ENCODE results near the gene GET3. TPM values are rescaled to one million over a fixed set of nuclear protein-coding genes. Genes with fewer than 3 reads are reported as not detected.
A peak's percentile ranks its signal among the peaks of the same experiment; 100 is the strongest.

The GET3 gene
- total and polyA plus RNA-seq, 12 donors = 37.0 to 121 (median 60.1) TPM

DNA sequence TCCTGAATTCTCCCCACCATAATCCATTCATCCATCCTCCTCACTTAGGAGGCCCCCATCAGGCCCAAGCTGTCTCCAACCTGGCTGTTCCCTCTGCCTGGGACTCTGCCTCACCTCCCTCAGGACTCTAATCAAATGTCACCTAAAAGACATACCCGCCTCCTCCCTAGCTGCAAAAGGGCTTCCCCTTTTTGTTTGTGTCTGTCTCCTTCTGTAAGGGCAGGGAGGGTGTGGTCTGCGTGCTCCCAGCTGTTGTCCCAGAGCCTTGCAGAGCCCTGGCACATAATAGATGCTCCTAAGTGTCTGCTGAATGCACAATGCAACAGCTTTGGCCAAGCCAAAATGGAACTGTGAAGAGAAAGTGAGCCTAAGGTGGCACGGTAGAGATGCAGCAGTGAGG lies 7.2 kb upstream of the GET3 start:
- DNase-seq (no peak), ATAC-seq (no peak)
- no peak overlapping the region for H3K27ac ChIP-seq
- TF ChIP-seq CTCF (IDR thresholded peaks at IDR 0.05) = no peak
- peaks cover 0 to 52% (median 16%) of the 10 kb centered on the region in 9 donors for H3K36me3 ChIP-seq
- peaks cover 13 to 39% (median 23%) of the 10 kb centered on the region in 9 donors for H3K4me1 ChIP-seq
- 82 to 89% methylated on average over 3 of the region's 3 CpGs for WGBS, 2 donors
- intact Hi-C loops (cut with DNase I) = no loop called here
- H3K9me3 ChIP-seq = no peaks in the 10 kb centered on the region
- no peak overlapping the region for H3K4me3 ChIP-seq
- H3K27me3 ChIP-seq = no peaks in the 10 kb centered on the region

- Histone ChIP-seq H3K27me3 (no peaks in the 10 kb centered on the region), H3K36me3 (peaks cover 0 to 52% (median 16%) of the 10 kb centered on the region in 9 donors), H3K9me3 (no peaks in the 10 kb centered on the region), H3K4me1 (peaks cover 13 to 46% (median 25%) of the 10 kb centered on the region in 9 donors), H3K4me3 (no peak overlapping the region), H3K27ac (no peak overlapping the region)
- DNase-seq = no peak
- 92 to 94% methylated on average over 24 of the region's 24 CpGs for WGBS, 2 donors
- intact Hi-C loops (cut with DNase I) = no loop called here
- TF ChIP-seq CTCF (IDR thresholded peaks at IDR 0.05) = no peak
- no peak for ATAC-seq
Observed at GRCh38 chr19:12731337-12731736, 6.0 kb upstream of the GET3 start.

DNA sequence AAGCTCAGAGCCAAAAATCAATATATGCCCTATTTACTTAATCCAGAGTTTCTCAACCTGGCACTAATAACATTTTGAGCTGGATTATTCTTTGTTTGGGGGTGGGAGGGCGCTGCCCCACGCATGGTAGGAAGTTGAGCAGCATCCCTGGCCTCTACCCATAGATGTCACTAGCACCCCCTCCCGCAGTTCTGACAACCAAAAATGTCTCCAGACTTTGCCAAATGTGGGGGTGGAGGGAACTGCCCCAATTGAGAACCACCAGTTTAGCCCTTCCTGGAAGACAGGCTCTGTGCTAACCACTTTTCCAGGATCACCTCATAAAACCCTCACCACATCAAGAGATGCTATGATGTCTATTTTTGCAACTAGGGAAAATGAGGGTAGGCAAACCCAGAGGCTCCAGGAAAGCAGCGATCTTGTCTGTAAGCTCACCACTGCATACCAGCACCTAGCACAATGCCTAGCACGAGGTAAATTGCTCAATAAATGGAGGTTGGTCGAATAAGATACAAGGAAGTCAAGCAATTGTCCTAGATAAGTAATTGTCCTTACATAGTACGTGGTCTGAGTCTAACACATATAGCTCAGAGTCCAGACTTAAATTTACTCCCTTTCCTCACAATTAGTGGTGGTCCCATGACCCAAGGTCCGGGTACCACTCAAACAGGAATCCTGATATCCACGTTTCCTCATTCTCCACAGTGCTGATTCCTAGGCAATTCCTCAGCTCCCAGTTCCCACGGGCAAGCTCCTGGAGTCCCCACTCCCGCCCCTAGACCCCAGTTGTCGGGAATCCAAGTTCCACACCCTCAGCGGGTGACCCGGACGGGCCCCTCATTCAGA lies 3.7 kb upstream of the GET3 start:
- Histone ChIP-seq H3K27ac (peak overlapping the region; percentile 90 to 100 (median 97)), H3K27me3 (no peaks in the 10 kb centered on the region), H3K4me3 (peak overlapping the region; percentile 70 to 99 (median 96)), H3K4me1 (peaks cover 20 to 61% (median 41%) of the 10 kb centered on the region in 9 donors), H3K9me3 (no peaks in the 10 kb centered on the region), H3K36me3 (peaks cover 0 to 43% (median 16%) of the 10 kb centered on the region in 9 donors)
- WGBS, 2 donors = 1 to 2% methylated on average over 15 of the region's 15 CpGs
- no peak for ATAC-seq
- no peak for DNase-seq
- TF ChIP-seq CTCF (IDR thresholded peaks at IDR 0.05) = peak in 4 of 9 donors; percentile 9 to 44 (median 28)
- intact Hi-C loops (cut with DNase I) = loop anchor here in 1 of 10 donors (1.0 kb wide), 1 partner anchor 11 kb away; no protein-coding TSS in a partner anchor

GRCh38 chr19:12737835-12738351 lies 596 bp downstream of the GET3 start:
- no peaks in the 10 kb centered on the region for H3K27me3 ChIP-seq
- DNase-seq (no peak), ATAC-seq (no peak)
- intact Hi-C loops (cut with DNase I) = loop anchor here in 3 of 10 donors (1.0 to 2.0 kb wide), 3 partner anchors 15 to 55 kb away; partner anchors contain the start of genes HOOK2 (in 1 of the 3) and TNPO2 (in 1 of the 3)
- peaks cover 0 to 46% (median 0%) of the 10 kb centered on the region in 9 donors for H3K36me3 ChIP-seq
- H3K27ac ChIP-seq = peak overlapping the region in 7 of 10 donors; percentile 83 to 98 (median 93)
- peak overlapping the region; percentile 68 to 93 (median 78) for H3K4me3 ChIP-seq
- WGBS, 2 donors = 11 to 12% methylated on average over 13 of the region's 13 CpGs
- no peaks in the 10 kb centered on the region for H3K9me3 ChIP-seq
- H3K4me1 ChIP-seq = peaks cover 14 to 44% (median 32%) of the 10 kb centered on the region in 9 donors
- TF ChIP-seq CTCF (IDR thresholded peaks at IDR 0.05) = no peak
